Left renal pelvis (tissue), 4 donors: Measurements from ENCODE around the gene SPRY1. TPM values are rescaled to one million over a fixed set of nuclear protein-coding genes. Genes with fewer than 3 reads are reported as not detected.

ENCODE experiments used
- DNase-seq, 4 donors: peaks; one replicate each; pipeline ENCODE4 v3.0.0-alpha.2; 2013; ENCODE audit warnings: low read depth in 4 of 4, low spot score in 3 of 4
- polyA plus RNA-seq, 4 donors: library from polyadenylated mRNA; unstranded; fragments of 120-200 nt; gene quantifications; one replicate each; pipeline ENCODE4 v1.2.1, GENCODE V29; 2013; ENCODE audit not compliant: insufficient read length in 4 of 4

Gene SPRY1
- polyA plus RNA-seq, 4 donors = 89.9 to 118 (median 94.0) TPM

GRCh38 chr4:123378794-123379193, 17.8 kb upstream of the SPRY1 start:
- DNase-seq = no peak

- DNase-seq = no peak
These were observed 17.2 kb upstream of the SPRY1 start for GRCh38 chr4:123379392-123379791.

GRCh38 chr4:123380728-123381716, 15.6 kb upstream of the SPRY1 start:
- no peak for DNase-seq

GRCh38 chr4:123381996-123382395, 14.6 kb upstream of the SPRY1 start:
- DNase-seq = no peak

DNA sequence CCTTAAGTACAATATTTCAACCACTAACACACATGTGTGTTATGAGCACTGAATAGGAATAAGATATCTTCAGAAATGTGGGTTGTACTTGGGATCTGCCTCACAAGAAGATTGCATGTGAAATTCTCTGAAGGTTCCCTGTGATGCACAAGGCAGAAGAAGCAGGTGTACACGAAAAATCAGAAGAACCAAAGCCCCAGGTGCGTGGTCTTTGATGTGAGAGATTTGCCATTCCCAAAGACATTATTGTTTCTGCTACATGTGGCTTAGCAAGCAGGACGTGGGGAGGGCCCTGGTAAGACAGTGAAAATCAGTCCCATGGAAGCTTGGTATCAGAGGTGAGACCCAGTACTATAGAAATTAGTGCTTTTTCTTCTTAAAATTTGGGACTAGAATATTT, 13.0 kb upstream of the SPRY1 start:
- no peak for DNase-seq

DNA sequence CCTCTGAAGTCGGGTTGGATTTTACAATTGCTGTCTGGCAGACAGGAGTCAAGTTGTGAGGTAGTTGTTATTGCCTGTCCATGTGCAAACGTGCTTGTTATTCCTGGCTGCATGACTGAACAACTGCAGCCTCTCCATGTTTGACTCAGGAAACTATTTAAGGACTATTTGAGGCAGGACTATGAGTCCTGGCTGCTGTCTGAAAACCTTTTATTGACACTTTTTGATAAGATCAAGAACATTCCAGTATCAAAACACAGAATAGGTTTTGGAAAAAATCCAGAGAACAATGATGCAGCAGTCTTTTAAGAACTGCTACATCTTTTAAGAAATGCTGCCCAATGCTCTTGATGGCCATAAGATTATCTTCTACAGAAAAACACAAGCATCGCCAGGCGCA, 10.0 kb upstream of the SPRY1 start:
- DNase-seq = no peak

- DNase-seq = no peak
These were observed 5.6 kb upstream of the SPRY1 start for GRCh38 chr4:123390846-123391456.

DNA sequence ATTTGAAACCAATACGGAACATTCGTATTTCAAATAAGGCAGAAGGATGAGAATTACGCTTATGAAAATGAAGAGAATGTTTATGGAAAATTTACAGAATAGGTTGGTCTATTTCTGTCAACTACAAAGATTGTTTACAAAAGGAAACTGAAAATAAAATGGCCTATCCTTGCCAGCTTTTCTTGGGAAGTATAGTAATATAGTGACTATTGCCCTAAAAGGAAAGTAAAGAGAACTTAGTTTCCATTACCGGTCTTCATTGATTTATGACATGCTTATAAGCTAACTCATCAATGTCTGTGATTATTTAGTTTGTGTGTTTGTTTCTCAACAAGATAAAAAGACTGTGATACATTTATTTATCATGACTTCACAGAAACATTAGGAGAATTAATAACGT, 2.9 kb upstream of the SPRY1 start:
- no peak for DNase-seq

- DNase-seq = peak in 1 of 4 donors; percentile 46
These were observed 810 bp downstream of the SPRY1 start for GRCh38 chr4:123397144-123398065.

DNA sequence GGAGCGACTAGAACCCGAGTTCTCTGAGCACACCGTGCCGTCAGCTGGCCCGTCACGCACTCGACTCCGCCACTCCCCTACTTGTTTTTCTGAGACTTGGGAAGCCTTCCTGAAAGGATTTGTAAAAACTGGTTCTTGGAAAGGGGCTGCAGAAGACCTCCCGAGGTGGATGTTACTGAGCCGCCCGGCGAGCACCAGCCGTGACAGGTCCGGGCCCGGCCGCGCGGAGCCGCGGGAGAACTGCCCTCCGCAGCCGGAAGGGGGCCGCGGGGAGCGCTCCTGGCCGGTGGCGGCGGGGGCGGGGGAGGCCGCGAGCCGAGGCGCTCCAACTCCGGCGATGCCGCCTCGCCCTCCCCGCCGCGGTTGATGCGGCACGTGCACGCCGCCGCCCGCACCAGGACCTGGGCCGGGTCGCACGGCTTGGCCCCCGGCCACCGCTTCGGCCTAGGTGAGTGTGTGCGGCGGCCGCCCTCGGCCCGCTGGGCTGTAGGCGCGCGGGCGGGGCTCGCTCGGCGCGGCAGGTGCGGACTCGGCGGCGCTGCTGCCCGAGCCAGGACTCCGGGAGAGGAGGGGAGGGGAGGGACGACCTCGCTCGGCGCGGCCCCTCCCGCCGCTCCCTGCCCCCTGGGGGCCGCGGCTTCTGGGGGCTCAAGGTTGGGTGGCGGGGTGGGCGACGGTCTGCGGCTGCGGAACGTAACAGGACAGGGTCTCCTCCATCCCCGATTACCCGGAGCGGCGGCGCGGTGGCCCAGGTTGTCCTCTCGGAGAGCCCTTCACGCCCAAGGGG, 1.7 kb downstream of the SPRY1 start:
- DNase-seq = peak in 1 of 4 donors; percentile 48

GRCh38 chr4:123398853-123399626, 2.4 kb downstream of the SPRY1 start:
- DNase-seq = peak in 1 of 4 donors; percentile 67

DNA sequence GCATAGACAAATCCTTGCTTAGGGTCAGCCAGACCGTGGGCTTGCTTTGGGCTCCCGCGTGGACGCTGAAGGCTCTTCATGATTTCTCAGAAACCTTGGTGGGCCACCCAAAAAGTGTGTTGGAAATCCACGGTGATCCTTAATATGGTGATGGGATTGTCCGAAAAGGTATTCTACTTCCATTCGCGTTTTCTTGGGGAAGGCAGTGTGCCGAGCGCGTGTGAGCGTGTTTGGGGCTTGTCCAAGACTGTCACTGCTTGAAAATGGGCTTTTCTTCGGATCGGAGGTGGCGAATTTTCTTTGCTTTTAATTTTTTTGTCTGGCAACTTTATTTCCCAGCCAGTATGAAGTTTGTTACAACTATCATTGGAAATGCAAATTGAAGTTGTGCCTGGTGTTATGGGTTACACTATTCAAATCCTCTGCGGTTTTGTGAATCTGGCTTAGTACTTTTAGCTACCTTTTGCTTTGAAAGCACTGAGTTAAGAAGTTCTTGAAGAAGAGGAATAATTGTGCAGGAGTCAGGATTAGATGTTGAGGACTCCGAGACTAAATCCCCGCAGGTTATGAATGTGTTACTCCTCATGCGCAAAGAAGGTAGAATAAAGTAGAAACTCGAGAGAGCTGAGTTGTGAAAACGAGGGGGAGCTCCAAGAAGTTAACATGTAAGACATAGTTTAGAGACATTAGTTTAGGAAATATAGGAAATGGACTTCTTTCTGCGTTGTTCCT, 3.2 kb downstream of the SPRY1 start:
- no peak for DNase-seq

DNA sequence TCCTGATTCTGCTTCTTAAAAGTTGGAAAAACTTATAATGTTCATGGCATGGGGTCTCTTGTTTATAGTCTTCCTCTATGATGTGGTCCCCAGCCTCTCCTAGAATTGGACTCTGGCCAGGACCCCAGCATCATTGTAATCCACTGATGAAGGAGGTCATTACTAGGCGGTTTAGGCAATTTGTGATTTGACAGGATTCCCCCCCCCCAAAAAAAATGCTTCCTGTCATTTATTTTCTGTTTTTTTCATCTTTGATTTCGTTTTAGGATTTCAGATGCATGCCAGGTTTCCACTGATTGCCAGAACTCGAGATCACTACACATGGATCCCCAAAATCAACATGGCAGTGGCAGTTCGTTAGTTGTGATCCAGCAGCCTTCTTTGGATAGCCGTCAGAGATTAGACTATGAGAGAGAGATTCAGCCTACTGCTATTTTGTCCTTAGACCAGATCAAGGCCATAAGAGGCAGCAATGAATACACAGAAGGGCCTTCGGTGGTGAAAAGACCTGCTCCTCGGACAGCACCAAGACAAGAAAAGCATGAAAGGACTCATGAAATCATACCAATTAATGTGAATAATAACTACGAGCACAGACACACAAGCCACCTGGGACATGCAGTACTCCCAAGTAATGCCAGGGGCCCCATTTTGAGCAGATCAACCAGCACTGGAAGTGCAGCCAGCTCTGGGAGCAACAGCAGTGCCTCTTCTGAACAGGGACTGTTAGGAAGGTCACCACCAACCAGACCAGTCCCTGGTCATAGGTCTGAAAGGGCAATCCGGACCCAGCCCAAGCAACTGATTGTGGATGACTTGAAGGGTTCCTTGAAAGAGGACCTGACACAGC, 4.9 kb downstream of the SPRY1 start:
- no peak for DNase-seq

GRCh38 chr4:123402121-123402465, 5.5 kb downstream of the SPRY1 start:
- DNase-seq = no peak

- DNase-seq = no peak
These were observed 6.5 kb downstream of the SPRY1 start for GRCh38 chr4:123403080-123403604.

DNA sequence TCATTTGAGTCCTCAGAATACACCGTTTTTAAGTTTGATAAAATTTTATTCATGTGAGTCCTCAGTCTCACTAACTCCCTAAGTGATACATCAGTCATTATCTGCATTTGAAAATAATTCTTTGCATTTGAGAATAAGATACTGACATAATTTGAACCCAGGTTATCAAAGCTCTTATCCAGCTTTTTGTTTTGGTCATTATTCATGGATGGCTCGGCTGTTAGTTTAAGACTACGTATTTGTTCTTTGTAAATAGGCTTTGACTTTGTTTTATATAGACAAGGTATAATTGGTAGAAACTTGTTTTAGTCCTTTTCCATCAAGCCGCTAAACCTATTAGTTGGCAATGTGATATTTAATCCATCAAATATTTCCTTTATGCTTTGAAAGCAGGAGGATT, 7.9 kb downstream of the SPRY1 start:
- no peak for DNase-seq

- no peak for DNase-seq
These were observed 8.8 kb downstream of the SPRY1 start for GRCh38 chr4:123405267-123405865.
